Suprapubic skin (tissue), 4 donors: ENCODE results near the gene ALOX5AP. TPM values are rescaled to one million over a fixed set of nuclear protein-coding genes. Genes with fewer than 3 reads are reported as not detected.

Experiments used
- DNase-seq, 2 donors: peaks; one replicate each; pipeline ENCODE4 v3.0.0-alpha.2; 2019; ENCODE audit warnings: low spot score in 2 of 2
- H3K27ac ChIP-seq: fragments of 200-600 bp; sonication (generic); one replicate; pipeline ENCODE4 v1.5.1; 2019
- H3K27me3 ChIP-seq: fragments of 200-600 bp; sonication (generic); one replicate; pipeline ENCODE4 v1.5.1; 2019
- H3K36me3 ChIP-seq: fragments of 200-600 bp; sonication (generic); one replicate; pipeline ENCODE4 v1.5.1; 2019
- H3K4me1 ChIP-seq: fragments of 200-600 bp; sonication (generic); one replicate; pipeline ENCODE4 v1.5.1; 2019
- H3K4me3 ChIP-seq: fragments of 200-600 bp; sonication (generic); one replicate; pipeline ENCODE4 v1.5.1; 2019; ENCODE audit warnings: mild to moderate bottlenecking
- H3K9me3 ChIP-seq: fragments of 200-600 bp; sonication (generic); one replicate; pipeline ENCODE4 v1.5.1; 2019
- CTCF ChIP-seq, 2 donors: fragments of 200-600 bp in 1 of 2; fragments of 450-650 bp in 1 of 2; sonication (generic) in 1 of 2; IDR thresholded peaks; one replicate each; pipeline ENCODE4 v1.5.1; 2016 to 2019; ENCODE audit warnings: antibody characterized with exemption in 2 of 2, mild to moderate bottlenecking in 1 of 2, moderate library complexity in 1 of 2
- EP300 ChIP-seq: sonication (generic); formaldehyde crosslinking; IDR thresholded peaks from one replicate; pipeline ENCODE4 v1.6.1; 2017; ENCODE audit warnings: antibody characterized with exemption
- POLR2A ChIP-seq, 2 donors: fragments of 450-650 bp; IDR thresholded peaks; one replicate each; pipeline ENCODE4 v1.6.1; 2017; ENCODE audit warnings: antibody characterized with exemption in 2 of 2, mild to moderate bottlenecking in 2 of 2, moderate library complexity in 2 of 2
- POLR2AphosphoS5 ChIP-seq, 3 donors: sonication (generic); formaldehyde crosslinking; IDR thresholded peaks; one replicate each; pipeline ENCODE4 v1.6.1; 2017; ENCODE audit warnings: antibody characterized with exemption in 3 of 3
- WGBS: methylation state at CpG from one replicate; pipeline ENCODE4 v1.1.5; 2018; 5-methylcytosine and 5-hydroxymethylcytosine counted together
- total RNA-seq, 4 donors: library from RNA; depleted of rRNA; stranded (reverse); fragments of >200 nt; gene quantifications; one replicate each; pipeline ENCODE4 v1.1.0, GENCODE V29; 2016

The ALOX5AP gene
- total RNA-seq, 4 donors from 2014 or later = 5.1 to 13.2 (median 6.7) TPM

GRCh38 chr13:30792285-30793000 is 57.1 kb downstream of the ALOX5AP start:
- Histone ChIP-seq H3K36me3 (no peaks in the 10 kb centered on the region), H3K27me3 (no peaks in the 10 kb centered on the region), H3K4me1 (peaks cover 40% of the 10 kb centered on the region), H3K9me3 (no peaks in the 10 kb centered on the region), H3K27ac (peak overlapping the region; percentile 19), H3K4me3 (no peak overlapping the region)
- peak in 1 of 2 donors; percentile 20 for TF ChIP-seq CTCF (IDR thresholded peaks at IDR 0.05)
- no peak for TF ChIP-seq EP300
- peak in 1 of 3 donors; percentile 31 for TF ChIP-seq POLR2AphosphoS5 (IDR thresholded peaks at IDR 0.05)
- TF ChIP-seq POLR2A (IDR thresholded peaks at IDR 0.05) = no peak
- 20% methylated on average over 9 of the region's 12 CpGs for WGBS
- peak in 1 of 2 donors; percentile 89 for DNase-seq

- Histone ChIP-seq H3K27me3 (no peaks in the 10 kb centered on the region), H3K9me3 (no peaks in the 10 kb centered on the region), H3K27ac (no peak overlapping the region), H3K4me3 (peak overlapping the region; percentile 28), H3K4me1 (peaks cover 43% of the 10 kb centered on the region), H3K36me3 (no peaks in the 10 kb centered on the region)
- WGBS = 13% methylated on average over 4 of the region's 4 CpGs
- TF ChIP-seq POLR2A (IDR thresholded peaks at IDR 0.05) (no peak), CTCF (IDR thresholded peaks at IDR 0.05) (no peak), EP300 (no peak), POLR2AphosphoS5 (IDR thresholded peaks at IDR 0.05) (no peak)
- DNase-seq = no peak
These were observed 60.8 kb downstream of the ALOX5AP start for GRCh38 chr13:30796132-30796572.

- peak overlapping the region; percentile 28 for H3K4me3 ChIP-seq
- no peak overlapping the region for H3K27ac ChIP-seq
- WGBS = 48% methylated on average over 20 of the region's 20 CpGs
These were observed 61.6 kb downstream of the ALOX5AP start for GRCh38 chr13:30796631-30797601.

GRCh38 chr13:30797847-30798535 is 62.6 kb downstream of the ALOX5AP start:
- Histone ChIP-seq H3K4me3 (no peak overlapping the region), H3K9me3 (no peaks in the 10 kb centered on the region), H3K36me3 (no peaks in the 10 kb centered on the region), H3K4me1 (peaks cover 32% of the 10 kb centered on the region), H3K27ac (no peak overlapping the region), H3K27me3 (no peaks in the 10 kb centered on the region)
- no peak for DNase-seq
- TF ChIP-seq CTCF (IDR thresholded peaks at IDR 0.05) (no peak), POLR2A (IDR thresholded peaks at IDR 0.05) (no peak), EP300 (no peak), POLR2AphosphoS5 (IDR thresholded peaks at IDR 0.05) (no peak)
- 94% methylated on average over 10 of the region's 13 CpGs for WGBS

More at GRCh38 chr13:30796631-30797601, 61.6 kb downstream of the ALOX5AP start:
- no peak for DNase-seq
- TF ChIP-seq POLR2A (IDR thresholded peaks at IDR 0.05) (no peak), POLR2AphosphoS5 (IDR thresholded peaks at IDR 0.05) (no peak), CTCF (IDR thresholded peaks at IDR 0.05) (no peak), EP300 (no peak)
- no peaks in the 10 kb centered on the region for H3K27me3 ChIP-seq
- H3K4me1 ChIP-seq = peaks cover 38% of the 10 kb centered on the region
- H3K9me3 ChIP-seq = no peaks in the 10 kb centered on the region
- no peaks in the 10 kb centered on the region for H3K36me3 ChIP-seq
